Vagina (tissue), 2 donors: ENCODE results near the gene NPDC1.
A peak's percentile ranks its signal among the peaks of the same experiment; 100 is the strongest.
"Not testable (repeated sequence)": the region's sequence is repeated elsewhere in the genome, so short reads cannot be mapped to it uniquely, and the experiment has no call there.

ENCODE experiments used
- CTCF ChIP-seq, 3 experiments: fragments of 450-650 bp in 2 of 3; fragments of 200-600 bp in 1 of 3; sonication (generic) in 1 of 3; IDR thresholded peaks; one replicate each; pipeline ENCODE4 v1.5.1; 2017 to 2019; ENCODE audit warnings: antibody characterized with exemption in 3 of 3, mild to moderate bottlenecking in 2 of 3, moderate library complexity in 2 of 3
- POLR2A ChIP-seq, 2 donors: fragments of 450-650 bp; IDR thresholded peaks; one replicate each; pipeline ENCODE4 v1.6.1; 2017; ENCODE audit warnings: antibody characterized with exemption in 2 of 2, mild to moderate bottlenecking in 2 of 2, moderate library complexity in 2 of 2
- POLR2AphosphoS5 ChIP-seq, 2 donors: sonication (generic); formaldehyde crosslinking; IDR thresholded peaks; one replicate each; pipeline ENCODE4 v1.9.0; 2017; ENCODE audit warnings: antibody characterized with exemption in 2 of 2, mild to moderate bottlenecking in 2 of 2, low read depth in 1 of 2; ENCODE audit not compliant: insufficient read depth in 1 of 2

- TF ChIP-seq POLR2AphosphoS5 (IDR thresholded peaks at IDR 0.05; ENCODE audit: insufficient read depth in 1 of 2, low read depth in 1 of 2); POLR2A (IDR thresholded peaks at IDR 0.05): not testable (repeated sequence)
- peak in 1 of 3 experiments; percentile 40 for TF ChIP-seq CTCF (IDR thresholded peaks at IDR 0.05)
Observed at GRCh38 chr9:137004285-137004684, 41.7 kb downstream of the NPDC1 start.
